Neuronal stem cell (in vitro differentiated cells): ENCODE measurements around the gene ADCYAP1.

Experiments
- DNase-seq: peaks from one replicate; pipeline ENCODE4 v3.0.0-alpha.2; 2013; ENCODE audit warnings: low spot score
- H2AFZ ChIP-seq: one replicate; pipeline ENCODE4 v1.6.1; 2013; ENCODE audit warnings: mild to moderate bottlenecking, low read length, inconsistent platforms
- H2AK5ac ChIP-seq: 2 replicates; pipeline ENCODE4 v1.6.1; 2013; ENCODE audit warnings: low read depth, mild to moderate bottlenecking, inconsistent platforms, low read length, moderate library complexity, mixed read lengths
- H2BK120ac ChIP-seq: 2 replicates; pipeline ENCODE4 v1.6.1; 2013; ENCODE audit warnings: low read depth, mild to moderate bottlenecking, inconsistent platforms, low read length, moderate library complexity, mixed read lengths
- H2BK12ac ChIP-seq: one replicate; pipeline ENCODE4 v1.6.1; 2013; ENCODE audit warnings: low read length, inconsistent platforms
- H2BK15ac ChIP-seq: 2 replicates; pipeline ENCODE4 v1.6.1; 2013; ENCODE audit warnings: mild to moderate bottlenecking, low read length, inconsistent platforms, mixed read lengths
- H2BK5ac ChIP-seq: one replicate; pipeline ENCODE4 v1.6.1; 2013; ENCODE audit warnings: inconsistent platforms, mild to moderate bottlenecking, low read length, moderate library complexity
- H3K14ac ChIP-seq: one replicate; pipeline ENCODE4 v1.6.1; 2013; ENCODE audit warnings: low read length, inconsistent platforms
- H3K18ac ChIP-seq: 2 replicates; pipeline ENCODE4 v1.6.1; 2013; ENCODE audit warnings: low read length, inconsistent platforms
- H3K23ac ChIP-seq: 2 replicates; pipeline ENCODE4 v1.6.1; 2013; ENCODE audit warnings: low read depth, mild to moderate bottlenecking, mixed read lengths, low read length, inconsistent platforms; ENCODE audit not compliant: poor library complexity
- H3K27ac ChIP-seq: replicated peaks from 3 replicates; pipeline ENCODE4 v1.5.1; 2013; ENCODE audit warnings: low read length, inconsistent platforms
- H3K27me3 ChIP-seq, 3 experiments: 2 replicates each; pipeline ENCODE4 v1.6.1; 2013; ENCODE audit warnings: low read length in 3 of 3, mild to moderate bottlenecking in 2 of 3, inconsistent platforms in 1 of 3, low read depth in 1 of 3, mixed read lengths in 1 of 3, moderate library complexity in 1 of 3; ENCODE audit not compliant: control insufficient read depth in 3 of 3, insufficient read depth in 3 of 3
- H3K36me3 ChIP-seq, 2 donors: replicated peaks in 1 of 2; 2 replicates each; pipeline ENCODE4 v1.6.1; 2013; ENCODE audit warnings: low read length in 2 of 2; ENCODE audit not compliant: control insufficient read depth in 2 of 2, insufficient read depth in 2 of 2
- H3K4ac ChIP-seq: 2 replicates; pipeline ENCODE4 v1.6.1; 2013; ENCODE audit warnings: inconsistent platforms, mild to moderate bottlenecking, low read length, moderate library complexity
- H3K4me1 ChIP-seq, 2 donors: 1 replicate in 1 of 2; 2 replicates in 1 of 2; pipeline ENCODE4 v1.6.1; 2013; ENCODE audit warnings: low read length in 2 of 2, low read depth in 1 of 2; ENCODE audit not compliant: control insufficient read depth in 2 of 2, insufficient read depth in 1 of 2
- H3K4me2 ChIP-seq: one replicate; pipeline ENCODE4 v1.6.1; 2013; ENCODE audit warnings: mild to moderate bottlenecking, low read length, inconsistent platforms; ENCODE audit not compliant: insufficient read depth, poor library complexity, severe bottlenecking
- H3K4me3 ChIP-seq, 2 donors: 2 replicates each; pipeline ENCODE4 v1.5.1; 2013; ENCODE audit warnings: low read length in 2 of 2, mild to moderate bottlenecking in 2 of 2, inconsistent platforms in 1 of 2, moderate library complexity in 1 of 2
- H3K79me1 ChIP-seq: one replicate; pipeline ENCODE4 v1.6.1; 2013; ENCODE audit warnings: low read depth, mild to moderate bottlenecking, inconsistent platforms, low read length, moderate library complexity
- H3K9ac ChIP-seq: one replicate; pipeline ENCODE4 v1.6.1; 2013; ENCODE audit warnings: mild to moderate bottlenecking, low read depth, low read length, inconsistent platforms; ENCODE audit not compliant: poor library complexity
- H3K9me3 ChIP-seq, 2 donors: replicated peaks in 1 of 2; 2 replicates each; pipeline versions ENCODE3 to v1.6.1; 2013; ENCODE audit warnings: low read length in 2 of 2, mild to moderate bottlenecking in 2 of 2, inconsistent platforms in 1 of 2, low read depth in 1 of 2, mixed read lengths in 1 of 2, moderate library complexity in 1 of 2; ENCODE audit not compliant: control insufficient read depth in 2 of 2, insufficient read depth in 1 of 2
- H4K8ac ChIP-seq: one replicate; pipeline ENCODE4 v1.6.1; 2013; ENCODE audit warnings: low read depth, mild to moderate bottlenecking, inconsistent platforms, low read length, moderate library complexity
- H4K91ac ChIP-seq: one replicate; pipeline ENCODE4 v1.6.1; 2013; ENCODE audit warnings: low read length, low read depth, mild to moderate bottlenecking, inconsistent platforms; ENCODE audit not compliant: poor library complexity
- WGBS, 2 donors: extraction: QIAGEN DNeasy Blood & Tissue Kit; methylation state at CpG; one replicate each; pipeline ENCODE4 v1.1.7; 2013; ENCODE audit warnings: missing lambda C conversion rate in 2 of 2, mixed read lengths in 1 of 2; ENCODE audit not compliant: insufficient read length in 2 of 2, insufficient replicate concordance in 1 of 2; ENCODE audit errors: extremely low coverage in 2 of 2; 5-methylcytosine and 5-hydroxymethylcytosine counted together

ADCYAP1 gene

GRCh38 chr18:939166-939565 lies 34.5 kb downstream of the ADCYAP1 start:
- no peak overlapping the region for H3K14ac ChIP-seq
- H3K18ac ChIP-seq = no peak overlapping the region
- no peak overlapping the region for H2BK5ac ChIP-seq
- H3K9ac ChIP-seq = no peak overlapping the region
- no peak overlapping the region for H4K8ac ChIP-seq
- H3K27me3 ChIP-seq = no peaks in the 10 kb centered on the region
- no peak overlapping the region for H2BK15ac ChIP-seq
- H3K9me3 ChIP-seq = no peaks in the 10 kb centered on the region
- peaks cover 0 to 3% of the 10 kb centered on the region in 2 donors for H3K4me1 ChIP-seq
- no peak overlapping the region for H2AK5ac ChIP-seq
- no peaks in the 10 kb centered on the region for H3K36me3 ChIP-seq
- no peak overlapping the region for H2BK12ac ChIP-seq
- H3K23ac ChIP-seq = no peak overlapping the region
- H3K4ac ChIP-seq = no peak overlapping the region
- DNase-seq = no peak
- no peak overlapping the region for H2BK120ac ChIP-seq
- no CpG with 5 or more reads among the region's 4 CpGs for WGBS, 2 donors
- no peak overlapping the region for H2AFZ ChIP-seq
- H3K27ac ChIP-seq = no peak overlapping the region
- H4K91ac ChIP-seq = no peak overlapping the region
- H3K4me2 ChIP-seq = no peak overlapping the region
- no peaks in the 10 kb centered on the region for H3K79me1 ChIP-seq
- H3K4me3 ChIP-seq = no peak overlapping the region

- Histone ChIP-seq H3K9me3 (no peaks in the 10 kb centered on the region), H3K9ac (no peak overlapping the region), H3K36me3 (no peaks in the 10 kb centered on the region), H2BK120ac (no peak overlapping the region), H4K91ac (no peak overlapping the region), H2BK15ac (no peak overlapping the region), H3K27me3 (no peaks in the 10 kb centered on the region), H2AFZ (no peak overlapping the region), H3K4ac (no peak overlapping the region), H3K4me3 (no peak overlapping the region), H2AK5ac (no peak overlapping the region), H3K23ac (no peak overlapping the region), H3K27ac (no peak overlapping the region), H3K14ac (no peak overlapping the region), H3K4me2 (no peak overlapping the region), H2BK5ac (no peak overlapping the region), H2BK12ac (no peak overlapping the region), H4K8ac (no peak overlapping the region), H3K79me1 (no peaks in the 10 kb centered on the region), H3K18ac (no peak overlapping the region), H3K4me1 (no peaks in the 10 kb centered on the region)
- WGBS, 2 donors = no CpG with 5 or more reads among the region's 4 CpGs
- no peak for DNase-seq
Observed at GRCh38 chr18:939958-940357, 35.3 kb downstream of the ADCYAP1 start.

GRCh38 chr18:941331-941730 lies 36.7 kb downstream of the ADCYAP1 start:
- no peaks in the 10 kb centered on the region for H3K9me3 ChIP-seq
- no peak overlapping the region for H2BK120ac ChIP-seq
- H2BK12ac ChIP-seq = no peak overlapping the region
- H3K4me2 ChIP-seq = no peak overlapping the region
- no peaks in the 10 kb centered on the region for H3K36me3 ChIP-seq
- no peak overlapping the region for H3K9ac ChIP-seq
- H3K4ac ChIP-seq = no peak overlapping the region
- no peak overlapping the region for H2BK5ac ChIP-seq
- WGBS, 2 donors = no CpG with 5 or more reads among the region's 2 CpGs
- H2AK5ac ChIP-seq = no peak overlapping the region
- no peak overlapping the region for H3K23ac ChIP-seq
- no peaks in the 10 kb centered on the region for H3K27me3 ChIP-seq
- H2AFZ ChIP-seq = no peak overlapping the region
- H3K14ac ChIP-seq = no peak overlapping the region
- no peak overlapping the region for H2BK15ac ChIP-seq
- no peak overlapping the region for H3K18ac ChIP-seq
- H4K91ac ChIP-seq = no peak overlapping the region
- no peak overlapping the region for H3K27ac ChIP-seq
- H3K4me3 ChIP-seq = no peak overlapping the region
- no peak for DNase-seq
- H4K8ac ChIP-seq = no peak overlapping the region
- H3K79me1 ChIP-seq = no peaks in the 10 kb centered on the region
- no peaks in the 10 kb centered on the region for H3K4me1 ChIP-seq

- Histone ChIP-seq H3K9ac (no peak overlapping the region), H3K79me1 (no peaks in the 10 kb centered on the region), H2AFZ (no peak overlapping the region), H3K27ac (no peak overlapping the region), H2BK12ac (no peak overlapping the region), H2BK15ac (no peak overlapping the region), H4K8ac (no peak overlapping the region), H2BK120ac (no peak overlapping the region), H3K18ac (no peak overlapping the region), H4K91ac (no peak overlapping the region), H3K23ac (no peak overlapping the region), H3K4me2 (no peak overlapping the region), H3K36me3 (no peaks in the 10 kb centered on the region), H3K4ac (no peak overlapping the region), H3K27me3 (peaks cover 0 to 2% (median 0%) of the 10 kb centered on the region in 3 experiments), H2AK5ac (no peak overlapping the region), H3K9me3 (peaks cover 0 to 2% of the 10 kb centered on the region in 2 donors), H3K14ac (no peak overlapping the region), H3K4me3 (no peak overlapping the region), H2BK5ac (no peak overlapping the region), H3K4me1 (no peaks in the 10 kb centered on the region)
- DNase-seq = no peak
- WGBS, 2 donors = no CpG with 5 or more reads among the region's 1 CpG
Observed at GRCh38 chr18:944440-944839, 39.8 kb downstream of the ADCYAP1 start.
